WI38 (cell line): ENCODE results near the gene ANTXR1.

Experiments used
- H3K4me3 ChIP-seq: 2 replicates; pipeline ENCODE4 v1.5.1; 2011; ENCODE audit warnings: low read depth, mild to moderate bottlenecking, control low read depth, low read length
- TF ChIP-seq, protein P1 (sequence below): IDR thresholded peaks from 2 replicates; pipeline ENCODE4 v1.5.1; 2012; ENCODE audit warnings: low read depth, mild to moderate bottlenecking, control low read depth, low read length

Gene ANTXR1

DNA sequence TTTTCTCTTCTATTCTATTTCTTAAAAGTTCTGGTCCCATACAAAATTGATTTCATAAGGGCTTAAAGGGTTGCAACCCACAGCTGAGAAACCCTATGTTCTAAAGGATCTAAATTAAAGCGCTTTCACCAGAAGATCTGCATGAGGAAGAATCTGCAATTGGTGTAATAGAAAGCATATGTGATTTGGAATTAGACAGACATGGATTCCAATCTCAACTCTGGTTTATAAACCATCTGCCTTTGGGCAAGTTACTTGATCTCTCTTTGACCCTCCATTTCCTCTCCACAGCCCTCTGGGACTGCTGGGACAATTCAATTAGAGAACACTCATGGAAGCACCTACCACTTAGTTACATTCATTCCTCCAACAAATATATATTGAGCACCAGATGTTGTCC lies 178.7 kb downstream of the ANTXR1 start:
- TF ChIP-seq, protein P1, sequence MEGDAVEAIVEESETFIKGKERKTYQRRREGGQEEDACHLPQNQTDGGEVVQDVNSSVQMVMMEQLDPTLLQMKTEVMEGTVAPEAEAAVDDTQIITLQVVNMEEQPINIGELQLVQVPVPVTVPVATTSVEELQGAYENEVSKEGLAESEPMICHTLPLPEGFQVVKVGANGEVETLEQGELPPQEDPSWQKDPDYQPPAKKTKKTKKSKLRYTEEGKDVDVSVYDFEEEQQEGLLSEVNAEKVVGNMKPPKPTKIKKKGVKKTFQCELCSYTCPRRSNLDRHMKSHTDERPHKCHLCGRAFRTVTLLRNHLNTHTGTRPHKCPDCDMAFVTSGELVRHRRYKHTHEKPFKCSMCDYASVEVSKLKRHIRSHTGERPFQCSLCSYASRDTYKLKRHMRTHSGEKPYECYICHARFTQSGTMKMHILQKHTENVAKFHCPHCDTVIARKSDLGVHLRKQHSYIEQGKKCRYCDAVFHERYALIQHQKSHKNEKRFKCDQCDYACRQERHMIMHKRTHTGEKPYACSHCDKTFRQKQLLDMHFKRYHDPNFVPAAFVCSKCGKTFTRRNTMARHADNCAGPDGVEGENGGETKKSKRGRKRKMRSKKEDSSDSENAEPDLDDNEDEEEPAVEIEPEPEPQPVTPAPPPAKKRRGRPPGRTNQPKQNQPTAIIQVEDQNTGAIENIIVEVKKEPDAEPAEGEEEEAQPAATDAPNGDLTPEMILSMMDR, result no peak
- H3K4me3 ChIP-seq, result no peak overlapping the region

GRCh38 chr2:69192176-69192945 lies 179.4 kb downstream of the ANTXR1 start:
- TF ChIP-seq, protein P1, result no peak
- H3K4me3 ChIP-seq, result no peak overlapping the region

- TF ChIP-seq, protein P1, result no peak
- H3K4me3 ChIP-seq, result no peak overlapping the region
Measured at GRCh38 chr2:69195706-69196105, 182.7 kb downstream of the ANTXR1 start.

DNA sequence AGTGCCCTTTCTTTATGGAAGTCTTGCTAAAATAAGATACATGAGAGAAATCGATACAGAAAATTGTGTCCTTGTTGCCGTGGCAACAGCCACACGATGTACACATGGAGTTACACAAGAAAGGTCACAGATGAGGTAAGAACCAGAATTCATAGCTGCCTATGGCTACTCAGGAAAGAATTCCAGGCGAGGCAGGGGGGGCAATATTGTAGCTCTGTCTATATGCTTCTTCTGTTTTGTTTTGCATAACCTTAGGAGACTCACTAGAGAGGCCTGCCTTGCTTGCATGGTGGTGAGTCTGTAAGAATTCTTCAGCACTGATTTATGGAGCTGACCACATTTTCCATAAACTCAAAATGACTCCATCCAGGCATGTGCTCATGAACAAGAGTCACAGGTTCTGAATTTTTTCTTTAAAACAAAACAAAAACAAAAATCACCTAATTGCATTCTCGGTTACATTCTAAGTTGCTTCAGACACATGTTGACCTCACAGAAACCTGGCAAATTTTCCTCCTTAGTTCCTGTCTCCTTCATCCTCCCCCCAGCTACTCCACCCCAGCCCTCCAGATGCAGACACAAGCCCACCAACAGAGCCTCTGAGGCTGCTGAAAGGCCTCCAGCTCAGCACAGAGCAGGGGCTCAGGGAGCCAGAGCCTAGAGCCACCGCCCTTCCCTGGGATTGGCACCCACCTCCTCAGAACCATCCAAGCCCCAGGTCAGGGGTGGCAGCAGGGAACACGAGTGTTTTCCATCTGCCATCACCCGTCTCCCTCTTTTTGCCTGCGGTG lies 183.5 kb downstream of the ANTXR1 start:
- H3K4me3 ChIP-seq, result no peak overlapping the region
- TF ChIP-seq, protein P1, result no peak

DNA sequence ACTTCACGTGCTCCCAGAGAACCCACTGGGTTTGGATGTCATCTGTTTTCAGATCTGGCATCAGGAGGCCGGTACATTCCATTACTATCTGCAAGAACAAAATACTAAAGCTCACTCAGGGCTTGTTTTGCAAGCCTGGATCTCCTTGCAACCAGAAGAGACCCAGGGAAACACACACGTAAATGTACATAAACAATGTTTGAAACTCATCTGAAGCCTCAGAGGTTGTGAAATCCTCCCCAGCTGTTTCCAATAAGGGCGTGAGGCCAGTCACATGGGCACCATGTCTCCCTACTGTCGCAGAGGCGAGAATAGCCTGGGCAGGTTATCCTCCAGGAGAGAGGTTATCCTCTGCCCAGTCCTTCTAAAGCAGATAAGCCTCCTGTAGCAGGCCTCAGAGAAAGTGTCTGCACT lies 187.1 kb downstream of the ANTXR1 start:
- TF ChIP-seq, protein P1, result no peak
- H3K4me3 ChIP-seq, result no peak overlapping the region

GRCh38 chr2:69201259-69201658 lies 188.3 kb downstream of the ANTXR1 start:
- TF ChIP-seq, protein P1, result no peak
- no peak overlapping the region for H3K4me3 ChIP-seq

DNA sequence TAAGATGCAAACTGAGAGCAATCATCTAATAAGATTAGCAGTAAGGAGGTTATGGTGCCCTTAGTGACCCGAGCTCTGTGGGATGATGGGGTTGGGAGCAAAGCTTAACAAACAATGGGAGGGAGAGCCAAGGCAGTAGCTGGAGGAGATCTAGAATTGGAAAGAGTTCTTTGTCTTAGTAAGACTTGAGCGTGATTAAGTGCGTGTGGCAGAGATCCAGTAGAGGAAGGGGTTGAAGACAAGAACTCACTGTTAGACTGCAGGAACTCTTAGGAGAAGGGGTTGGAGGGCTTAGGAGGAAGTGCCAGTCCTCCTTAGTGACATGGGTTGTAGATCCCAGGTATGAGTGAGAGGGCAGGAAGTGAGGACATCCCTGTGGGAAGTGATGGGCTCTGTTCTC lies 189.3 kb downstream of the ANTXR1 start:
- H3K4me3 ChIP-seq, result no peak overlapping the region
- TF ChIP-seq, protein P1, result no peak
